K562 (cell line): ENCODE data around the gene CAB39. TPM values are rescaled to one million over a fixed set of nuclear protein-coding genes. Genes with fewer than 3 reads are reported as not detected.

ENCODE experiments used
- ATAC-seq: fragments of 200-7000 bp; cut with Tn5 transposase; 3 replicates; pipeline ENCODE4 v1.9.1; 2020; ENCODE audit warnings: moderate library complexity
- BruUV-seq: library from RNA; stranded (reverse); fragments of 400-500 nt; replicated peaks from 2 replicates; lab custom pipeline; 2021; lab: Mats Ljungman, UMichigan
- CTCF ChIA-PET: fragments of 300-600 bp; formaldehyde crosslinking; extraction: SDS; loops from one replicate; lab custom pipeline; 2021; ENCODE audit warnings: low intra/inter-chr PET ratio; lab: Yijun Ruan, JAX
- POLR2A ChIA-PET: fragments of 300-600, 350-650 bp; sonication (Branson Sonifier 250); formaldehyde crosslinking; extraction: SDS; loops from one replicate; lab custom pipeline; 2021; ENCODE audit warnings: antibody characterized with exemption, inconsistent platforms; lab: Yijun Ruan, JAX
- DNase-seq, 4 experiments: peaks; one replicate each; pipeline versions ENCODE4 v3.0.0 to v3.0.0-alpha.2; 2011 to 2018; ENCODE audit warnings: low spot score in 3 of 4, mixed read lengths in 3 of 4; ENCODE audit errors: extremely low read depth in 1 of 4
- FAIRE-seq: peaks from 2 replicates; lab custom pipeline; 2011; peaks lifted over from hg19 to GRCh38; lab: Jason Lieb, UNC
- H2AFZ ChIP-seq: 2 replicates; pipeline ENCODE4 v1.6.0; 2011; ENCODE audit warnings: low read depth, low read length, control low read depth, inconsistent platforms
- H3K27ac ChIP-seq: fragments of 200-600 bp; 3 replicates; pipeline ENCODE4 v1.8.0; 2011; ENCODE audit warnings: low read depth, mild to moderate bottlenecking, control low read depth, inconsistent platforms, low read length, moderate library complexity, mixed read lengths; ENCODE audit errors: extremely low read depth
- H3K27me3 ChIP-seq, 2 experiments: fragments of 300-600 bp in 1 of 2; 2 replicates in 1 of 2; 3 replicates in 1 of 2; pipeline versions ENCODE4 v1.6.0 to v1.8.0; 2011; ENCODE audit warnings: inconsistent platforms in 2 of 2, low read length in 2 of 2, mild to moderate bottlenecking in 1 of 2, mixed read lengths in 1 of 2, moderate library complexity in 1 of 2; ENCODE audit not compliant: control insufficient read depth in 2 of 2, insufficient read depth in 2 of 2
- H3K36me3 ChIP-seq: fragments of 300-600 bp; 3 replicates; pipeline ENCODE4 v1.8.0; 2011; ENCODE audit warnings: mild to moderate bottlenecking, low read length, inconsistent platforms; ENCODE audit not compliant: control insufficient read depth, insufficient read depth
- H3K4me1 ChIP-seq, 2 experiments: fragments of 200-600 bp in 1 of 2; replicated peaks in 1 of 2; 2 replicates in 1 of 2; 3 replicates in 1 of 2; pipeline versions ENCODE4 v1.5.1 to v1.8.0; 2011; ENCODE audit warnings: inconsistent platforms in 2 of 2, low read length in 2 of 2, mild to moderate bottlenecking in 1 of 2, mixed read lengths in 1 of 2, moderate library complexity in 1 of 2; ENCODE audit not compliant: control insufficient read depth in 2 of 2, insufficient read depth in 2 of 2
- H3K4me2 ChIP-seq: 2 replicates; pipeline ENCODE4 v1.6.1; 2011; ENCODE audit warnings: low read length, control low read depth, inconsistent platforms, mixed read lengths; ENCODE audit not compliant: insufficient read depth
- H3K4me3 ChIP-seq: fragments of 200-600 bp; sonication (generic), shearing (Covaris generic); 2 replicates; pipeline ENCODE4 v1.5.1; 2016; ENCODE audit warnings: control low read depth, inconsistent platforms
- H3K79me2 ChIP-seq: fragments of 200-600 bp; 3 replicates; pipeline ENCODE4 v1.8.0; 2011; ENCODE audit warnings: low read length, inconsistent platforms; ENCODE audit not compliant: control insufficient read depth, insufficient read depth
- H3K9ac ChIP-seq, 2 experiments: 2 replicates each; pipeline versions ENCODE4 v1.6.0 to v1.6.1; 2011; ENCODE audit warnings: low read depth in 2 of 2, low read length in 2 of 2, control low read depth in 1 of 2, inconsistent platforms in 1 of 2, mild to moderate bottlenecking in 1 of 2, mixed read lengths in 1 of 2; ENCODE audit not compliant: insufficient read depth in 1 of 2
- H3K9me1 ChIP-seq: one replicate; pipeline ENCODE4 v1.6.0; 2011; ENCODE audit warnings: inconsistent platforms, mild to moderate bottlenecking, low read length, moderate library complexity; ENCODE audit not compliant: control insufficient read depth, insufficient read depth
- H3K9me3 ChIP-seq: replicated peaks from 2 replicates; pipeline ENCODE4 v1.5.1; 2011; ENCODE audit warnings: low read depth, low read length, inconsistent platforms; ENCODE audit not compliant: control insufficient read depth, insufficient read depth
- H4K20me1 ChIP-seq: replicated peaks from 2 replicates; pipeline ENCODE4 v1.6.1; 2011; ENCODE audit warnings: low read length, inconsistent platforms, mixed read lengths; ENCODE audit not compliant: control insufficient read depth, insufficient read depth
- ADNP ChIP-seq: fragments of 200-800 bp; sonication (Bioruptor generic); IDR thresholded peaks from 2 replicates; pipeline ENCODE4 v1.6.1; 2016; ENCODE audit warnings: missing genetic modification characterization, missing compliant biosample characterization
- E2F8 ChIP-seq: fragments of 450-650 bp; IDR thresholded peaks from 2 replicates; pipeline ENCODE4 v1.7.1; 2018; ENCODE audit warnings: mild to moderate bottlenecking, low read depth; ENCODE audit not compliant: partially characterized antibody
- SP2 ChIP-seq: IDR thresholded peaks from 2 replicates; pipeline ENCODE4 v1.6.1; 2011; ENCODE audit warnings: mild to moderate bottlenecking, low read depth, low read length, moderate library complexity; ENCODE audit not compliant: poor library complexity, severe bottlenecking; ENCODE audit errors: extremely low read depth
- WGBS: fragments of 100-300 bp; shearing (Covaris generic); methylation state at CpG from one replicate; pipeline ENCODE4 v1.1.6; 2016; ENCODE audit warnings: low coverage, mixed read lengths; ENCODE audit not compliant: insufficient coverage; ENCODE audit errors: missing lambda C conversion rate; 5-methylcytosine and 5-hydroxymethylcytosine counted together
- in situ Hi-C: fragments of 300-500 bp; cut with MboI; formaldehyde crosslinking; loops from 4 replicates; pipeline ENCODE4 v1.15.0; 2018; ENCODE audit warnings: inconsistent platforms, mixed read lengths
- intact Hi-C: fragments of 100-400 bp; cut with micrococcal nuclease; formaldehyde crosslinking; loops from 2 replicates; pipeline ENCODE4 v1.14.2; 2022
- polyA plus RNA-seq, 8 experiments: library from polyadenylated mRNA; depleted of rRNA in 4 of 8; stranded (reverse) in 5 of 8; unstranded in 3 of 8; fragments of >200 nt; fragmentation: Nextera tagmentation in 2 of 8; fragmentation: Illumina TruSeq in 1 of 8; extraction: Ambion mirVana in 2 of 8; extraction: Trizol in 1 of 8; gene quantifications; 2 replicates each; pipeline versions ENCODE4 v1.2.1 to v1.2.3, GENCODE V29; 2011 to 2014; ENCODE audit warnings: inconsistent platforms in 1 of 8, missing spikeins in 1 of 8
- total RNA-seq, 7 experiments: library from RNA; depleted of rRNA in 6 of 7; stranded (reverse); fragments of >200 nt in 6 of 7; fragmentation: Illumina TruSeq in 2 of 7; extraction: Trizol in 2 of 7; gene quantifications; 2 replicates each; pipeline versions ENCODE4 v1.2.1 to v1.2.3, GENCODE V29; 2011 to 2021; ENCODE audit warnings: low replicate concordance in 1 of 7

The CAB39 gene
- total and polyA plus RNA-seq, 9 of the 15 experiments (the other 6 are each of a cell fraction or from before 2014, with no cell fraction given): 27.2 to 94.4 (median 70.1) TPM

GRCh38 chr2:230695551-230695950, 17.1 kb upstream of the CAB39 start:
- CTCF ChIA-PET: no interaction called here
- TF ChIP-seq SP2 (no peak), ADNP (no peak), E2F8 (no peak)
- ATAC-seq (no peak), DNase-seq (no peak), FAIRE-seq (no peak)
- 52% methylated on average over 4 of the region's 6 CpGs for WGBS
- Histone ChIP-seq H3K4me1 (no peaks in the 10 kb centered on the region; a peak in 2 of 5 replicates), H3K9ac (no peak overlapping the region), H3K4me2 (no peak overlapping the region), H3K4me3 (no peak overlapping the region), H4K20me1 (no peaks in the 10 kb centered on the region), H3K9me3 (no peaks in the 10 kb centered on the region), H3K27ac (no peak overlapping the region), H3K79me2 (no peaks in the 10 kb centered on the region), H3K9me1 (no peaks in the 10 kb centered on the region), H3K36me3 (no peaks in the 10 kb centered on the region), H2AFZ (no peak overlapping the region), H3K27me3 (no peaks in the 10 kb centered on the region)
- no TSS peak for BruUV-seq
- intact Hi-C loops: no loop called here
- POLR2A ChIA-PET: interaction anchor here (1.0 to 1.4 kb wide), 2 partner anchors 13 to 19 kb away, joined by 3 to 5 read pairs; no protein-coding TSS in a partner anchor
- in situ Hi-C loops: no loop called here
